PFSK-1 (cell line): Measurements from ENCODE around the gene TMEM184B.

Experiments used
- FOXP2 ChIP-seq: optimal IDR thresholded peaks from 2 replicates; pipeline ENCODE3; 2011; ENCODE audit warnings: borderline replicate concordance, control low read depth, inconsistent platforms; ENCODE audit not compliant: insufficient read depth; ENCODE audit errors: extremely low read length, extremely low read depth
- POLR2AphosphoS5 ChIP-seq: IDR thresholded peaks from 2 replicates; pipeline ENCODE4 v1.6.1; 2012; ENCODE audit warnings: low read depth, mild to moderate bottlenecking, control low read depth, low read length, moderate library complexity
- REST ChIP-seq, 2 experiments: IDR thresholded peaks; 2 replicates each; pipeline versions ENCODE4 v1.6.1 to v1.8.0; 2011 to 2012; ENCODE audit warnings: low read depth in 2 of 2, low read length in 2 of 2, control low read depth in 1 of 2, inconsistent platforms in 1 of 2, mild to moderate bottlenecking in 1 of 2, moderate library complexity in 1 of 2; ENCODE audit not compliant: insufficient read depth in 1 of 2
- SIN3A ChIP-seq: IDR thresholded peaks from 2 replicates; pipeline ENCODE4 v1.6.1; 2012; ENCODE audit warnings: mild to moderate bottlenecking, low read length, moderate library complexity, borderline replicate concordance; ENCODE audit not compliant: insufficient read depth
- TAF1 ChIP-seq: IDR thresholded peaks from 2 replicates; pipeline ENCODE4 v1.6.1; 2012; ENCODE audit warnings: low read length, control low read depth, borderline replicate concordance; ENCODE audit not compliant: insufficient read depth

Gene TMEM184B

GRCh38 chr22:38192475-38192863 lies 80.3 kb downstream of the TMEM184B start:
- TF ChIP-seq REST (IDR thresholded peaks at IDR 0.05; ENCODE audit: insufficient read depth in 1 of 2, low read depth in 2 of 2, low read length in 2 of 2) (no peak), POLR2AphosphoS5 (no peak), FOXP2 (no peak), TAF1 (no peak), SIN3A (no peak)

GRCh38 chr22:38191731-38192474 lies 80.9 kb downstream of the TMEM184B start:
- no peak for TF ChIP-seq POLR2AphosphoS5
- TF ChIP-seq FOXP2 = no peak
- no peak for TF ChIP-seq SIN3A
- TF ChIP-seq TAF1 = no peak
- no peak for TF ChIP-seq REST (IDR thresholded peaks at IDR 0.05; ENCODE audit: insufficient read depth in 1 of 2, low read depth in 2 of 2, low read length in 2 of 2)

GRCh38 chr22:38191055-38191454 lies 81.8 kb downstream of the TMEM184B start:
- TF ChIP-seq POLR2AphosphoS5 (no peak), TAF1 (no peak), SIN3A (no peak), FOXP2 (no peak), REST (IDR thresholded peaks at IDR 0.05; ENCODE audit: insufficient read depth in 1 of 2, low read depth in 2 of 2, low read length in 2 of 2) (no peak)

GRCh38 chr22:38190581-38190980 lies 82.2 kb downstream of the TMEM184B start:
- TF ChIP-seq FOXP2 (no peak), SIN3A (no peak), TAF1 (no peak), POLR2AphosphoS5 (no peak), REST (IDR thresholded peaks at IDR 0.05; ENCODE audit: insufficient read depth in 1 of 2, low read depth in 2 of 2, low read length in 2 of 2) (no peak)

- no peak for TF ChIP-seq REST (IDR thresholded peaks at IDR 0.05; ENCODE audit: insufficient read depth in 1 of 2, low read depth in 2 of 2, low read length in 2 of 2)
Observed at GRCh38 chr22:38189104-38189503, 83.7 kb downstream of the TMEM184B start.
